Measurements from ENCODE around the gene TMEM63B.
"Not testable (repeated sequence)": the region's sequence is repeated elsewhere in the genome, so short reads cannot be mapped to it uniquely, and the experiment has no call there.

TMEM63B gene

DNA sequence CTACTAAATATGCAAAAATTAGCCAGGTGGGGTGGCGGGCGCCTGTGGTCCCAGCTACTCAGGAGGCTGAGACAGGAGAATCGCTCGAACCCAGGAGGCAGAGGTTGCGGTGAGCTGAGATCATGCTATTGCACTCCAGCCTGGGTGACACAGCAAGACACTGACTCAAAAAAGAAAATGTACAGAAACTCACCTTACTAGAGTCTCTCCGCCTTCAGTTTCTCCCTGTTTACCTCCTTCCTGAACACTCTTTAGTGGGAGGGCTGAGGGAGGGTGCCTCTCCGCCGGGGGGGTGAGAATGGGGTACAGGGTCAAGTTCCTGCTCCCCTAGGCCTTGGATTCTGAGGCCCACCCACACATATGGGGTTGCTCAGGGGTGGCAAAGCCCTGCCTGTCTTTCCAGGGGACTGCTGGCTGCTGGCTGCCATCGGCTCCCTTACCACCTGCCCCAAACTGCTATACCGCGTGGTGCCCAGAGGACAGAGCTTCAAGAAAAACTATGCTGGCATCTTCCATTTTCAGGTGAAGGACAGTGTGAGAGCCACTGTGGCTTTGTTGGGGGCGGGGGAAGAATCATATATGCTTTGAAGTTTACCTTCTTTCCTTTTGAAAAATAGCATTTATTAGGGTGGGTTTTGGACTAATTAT lies 44.7 kb downstream of the TMEM63B start:
- no peak for DNase-seq (ENCODE audit: low read depth)

- peak; percentile 69 for DNase-seq (ENCODE audit: low read depth)
These were observed 45.6 kb downstream of the TMEM63B start for GRCh38 chr6:44172731-44173500.

GRCh38 chr6:44176130-44176761 lies 48.9 kb downstream of the TMEM63B start:
- DNase-seq (ENCODE audit: low read depth): no peak

DNA sequence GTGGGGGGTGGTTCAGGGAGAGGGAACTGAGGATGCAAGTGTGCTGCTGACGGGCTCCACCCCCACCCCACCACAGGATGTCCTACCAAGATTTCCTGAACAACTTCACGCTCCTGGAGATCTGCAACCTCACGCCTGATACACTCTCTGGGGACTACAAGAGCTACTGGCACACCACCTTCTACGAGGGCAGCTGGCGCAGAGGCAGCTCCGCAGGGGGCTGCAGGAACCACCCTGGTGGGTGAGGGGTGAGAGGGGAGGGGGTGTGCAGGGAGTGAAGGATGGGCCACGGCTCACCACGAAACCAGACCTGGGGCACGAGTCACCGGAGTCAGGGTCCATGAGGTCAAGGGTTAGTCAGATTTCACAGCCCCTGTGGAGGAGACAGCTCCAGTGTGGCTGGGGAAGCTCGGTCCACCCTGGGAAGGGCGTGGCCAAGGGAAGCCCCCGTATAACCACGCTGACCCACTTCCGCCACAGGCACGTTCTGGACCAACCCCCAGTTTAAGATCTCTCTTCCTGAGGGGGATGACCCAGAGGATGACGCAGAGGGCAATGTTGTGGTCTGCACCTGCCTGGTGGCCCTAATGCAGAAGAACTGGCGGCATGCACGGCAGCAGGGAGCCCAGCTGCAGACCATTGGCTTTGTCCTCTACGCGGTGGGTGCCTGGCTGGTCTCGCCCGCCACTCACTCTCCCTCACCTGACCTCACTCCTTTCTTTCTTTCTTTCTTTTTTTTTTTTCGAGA lies 49.6 kb downstream of the TMEM63B start:
- no peak for DNase-seq (ENCODE audit: low read depth)

DNA sequence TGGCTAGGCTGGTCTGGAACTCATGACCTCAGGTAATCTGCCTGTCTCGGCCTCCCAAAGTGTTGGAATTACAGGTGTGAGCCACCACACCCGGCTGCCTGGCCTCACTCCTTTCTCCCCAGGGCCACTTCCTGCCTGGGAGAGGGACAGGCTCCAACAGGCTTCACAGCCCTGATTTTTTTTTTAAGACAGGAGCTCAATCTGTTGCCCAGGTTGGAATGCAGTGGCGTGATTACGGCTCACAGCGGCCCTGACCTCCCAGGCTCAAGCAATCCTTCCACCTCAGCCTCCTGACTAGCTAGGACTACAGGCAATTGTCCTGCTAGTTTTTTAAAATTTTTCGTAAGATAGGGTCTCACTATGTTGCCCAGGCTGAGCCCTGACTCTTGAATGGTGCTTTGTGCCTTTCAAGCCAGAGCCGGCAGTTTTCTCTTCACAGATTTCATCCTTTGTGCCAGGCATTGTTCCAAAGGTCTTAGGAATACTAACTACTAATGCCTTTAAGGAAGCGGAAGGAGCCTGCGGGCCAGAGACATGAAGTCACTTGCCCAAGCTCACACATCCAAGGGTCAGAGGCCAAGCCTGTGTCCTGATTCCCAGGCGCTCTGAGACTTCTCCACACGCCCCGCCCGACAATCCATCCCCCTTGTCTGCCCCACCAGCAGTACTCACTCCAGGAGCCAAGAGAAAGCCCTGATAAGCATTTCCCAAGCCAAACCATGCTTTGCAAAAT lies 50.5 kb downstream of the TMEM63B start:
- no peak for DNase-seq (ENCODE audit: low read depth)

- DNase-seq (ENCODE audit: low read depth): no peak
These were observed 51.2 kb downstream of the TMEM63B start for GRCh38 chr6:44178424-44179071.

DNA sequence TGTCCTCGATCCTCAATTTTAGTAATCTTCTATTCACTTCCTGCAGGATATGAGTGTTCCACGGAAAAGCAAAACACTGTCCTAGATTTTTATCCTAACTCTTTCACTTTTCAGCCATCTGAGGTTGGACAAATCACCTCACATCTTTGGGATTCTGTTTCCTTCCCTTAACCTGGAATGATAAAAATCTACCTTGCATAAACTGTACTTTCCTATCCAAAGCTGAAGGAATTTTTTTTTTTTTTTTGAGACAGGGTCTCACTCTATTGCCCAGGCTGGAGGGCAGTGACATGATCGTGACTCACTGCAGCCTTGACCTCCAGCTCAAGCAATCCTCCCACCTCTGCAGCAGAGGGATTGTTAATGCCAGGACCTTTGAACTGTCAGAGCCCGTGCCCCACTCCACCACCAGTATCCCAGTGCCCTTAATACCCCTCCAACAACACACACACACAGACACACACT lies 51.8 kb downstream of the TMEM63B start:
- no peak for DNase-seq (ENCODE audit: low read depth)

DNA sequence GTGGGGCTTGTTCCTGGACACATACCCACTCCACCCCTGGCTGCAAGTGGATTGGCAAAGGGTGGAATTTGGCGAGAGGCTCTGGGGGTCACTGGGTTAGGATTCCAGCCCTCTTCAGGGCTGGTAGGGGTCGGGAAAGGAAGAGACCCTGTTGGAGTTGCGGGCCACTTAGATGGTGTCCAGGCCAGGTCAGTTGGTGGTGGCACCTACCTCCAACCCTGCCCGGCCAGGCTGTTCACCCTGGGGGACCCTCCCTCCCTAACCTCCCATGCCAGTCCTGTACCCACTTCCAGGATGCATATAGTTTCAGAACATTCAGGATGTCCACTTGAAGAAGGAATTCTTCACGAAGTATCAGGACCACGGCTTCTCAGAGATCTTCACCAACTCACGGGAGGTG lies 52.3 kb downstream of the TMEM63B start:
- no peak for DNase-seq (ENCODE audit: low read depth)

GRCh38 chr6:44180406-44180805 lies 53.1 kb downstream of the TMEM63B start:
- DNase-seq (ENCODE audit: low read depth): no peak

GRCh38 chr6:44180886-44181285 lies 53.5 kb downstream of the TMEM63B start:
- no peak for DNase-seq (ENCODE audit: low read depth)

DNA sequence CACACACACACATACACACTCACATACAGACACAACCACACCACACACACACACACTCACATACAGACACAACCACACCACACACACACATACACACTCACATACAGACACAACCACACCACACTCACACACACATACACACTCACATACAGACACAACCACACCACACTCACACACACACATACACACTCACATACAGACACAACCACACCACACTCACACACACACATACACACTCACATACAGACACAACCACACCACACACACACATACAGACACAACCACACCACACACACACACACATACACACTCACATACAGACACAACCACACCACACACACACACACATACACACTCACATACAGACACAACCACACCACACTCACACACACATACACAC lies 54.4 kb downstream of the TMEM63B start:
- DNase-seq (ENCODE audit: low read depth): not testable (repeated sequence)

- DNase-seq (ENCODE audit: low read depth): no peak
These were observed 55.6 kb downstream of the TMEM63B start for GRCh38 chr6:44182911-44183390.

GRCh38 chr6:44183783-44184182 lies 56.4 kb downstream of the TMEM63B start:
- no peak for DNase-seq (ENCODE audit: low read depth)

DNA sequence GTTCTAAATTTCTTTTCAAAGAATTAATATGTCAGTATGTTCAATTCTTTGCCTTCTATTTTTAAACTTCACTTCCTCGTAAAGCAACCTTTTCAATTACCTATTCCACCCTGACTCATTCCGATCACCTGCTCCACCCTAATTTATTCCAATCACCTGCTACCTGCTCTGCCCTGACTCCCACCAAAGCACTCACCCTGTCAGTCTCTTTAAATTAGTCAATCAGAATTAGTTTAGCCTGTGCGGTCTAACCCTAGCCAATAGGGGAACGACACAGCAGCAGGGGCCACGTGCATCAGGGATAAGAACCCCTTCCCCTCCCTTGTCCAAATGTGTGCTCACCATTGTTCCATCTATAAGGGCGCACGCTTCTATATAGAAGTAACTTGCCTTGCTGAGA lies 58.0 kb downstream of the TMEM63B start:
- DNase-seq (ENCODE audit: low read depth): not testable (repeated sequence)

- DNase-seq (ENCODE audit: low read depth): no peak
These were observed 58.7 kb downstream of the TMEM63B start for GRCh38 chr6:44185953-44186634.

DNA sequence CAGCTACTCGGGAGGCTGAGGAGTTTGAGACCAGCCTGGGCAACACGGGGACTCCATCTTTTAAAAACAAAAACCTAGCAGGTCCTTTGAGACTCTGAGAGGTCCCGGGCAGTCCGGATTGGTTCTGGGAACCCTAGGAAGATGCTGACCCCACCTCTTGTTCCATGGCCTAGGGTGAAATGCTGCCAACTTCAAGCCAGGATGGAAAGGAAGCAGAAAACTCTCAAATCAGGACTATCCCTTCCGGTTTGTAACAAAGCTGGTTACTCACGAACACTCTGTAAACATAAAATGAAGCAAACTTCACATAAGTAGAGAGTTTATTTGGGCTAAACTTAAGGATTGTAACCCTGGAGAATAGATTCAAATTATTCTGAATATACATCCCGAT lies 59.3 kb downstream of the TMEM63B start:
- DNase-seq (ENCODE audit: low read depth): no peak

DNA sequence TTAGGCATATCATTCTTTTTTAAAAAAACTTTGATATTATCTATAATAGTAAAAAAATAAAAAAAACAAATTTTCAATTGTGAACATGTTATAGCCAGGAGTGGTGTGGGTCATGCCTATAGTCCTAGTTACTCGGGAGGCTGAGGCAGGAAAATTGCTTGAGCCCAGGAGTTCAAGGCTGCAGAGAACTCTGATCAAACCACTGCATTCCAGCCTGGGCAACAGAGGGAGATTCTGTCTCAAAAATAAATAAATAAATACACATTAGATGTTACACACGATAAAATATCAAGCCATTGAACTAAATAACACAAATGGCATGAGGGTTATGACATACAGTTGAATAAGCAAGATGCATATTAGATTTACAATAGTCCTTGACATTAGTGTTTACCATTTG lies 61.5 kb downstream of the TMEM63B start:
- DNase-seq (ENCODE audit: low read depth): no peak

DNA sequence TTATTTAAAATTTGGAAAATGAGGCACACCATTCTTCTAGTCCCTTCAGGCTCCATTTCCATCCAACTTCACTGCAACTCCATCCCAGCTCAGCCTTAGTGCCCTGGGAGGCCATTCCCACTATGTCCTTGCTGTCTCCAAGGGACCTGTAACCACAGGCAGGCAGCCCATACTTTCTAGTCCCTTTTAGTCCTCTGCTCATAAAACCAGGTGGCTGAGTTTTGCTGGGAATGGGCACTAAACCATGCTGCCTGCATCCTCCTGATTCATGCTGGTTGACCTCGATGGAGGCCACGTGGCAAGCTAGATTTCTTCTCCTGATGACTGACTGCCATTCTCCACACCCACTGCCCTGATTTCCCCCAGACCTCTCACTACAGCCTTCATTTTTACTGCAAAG lies 61.9 kb downstream of the TMEM63B start:
- DNase-seq (ENCODE audit: low read depth): no peak

GRCh38 chr6:44190715-44191114 lies 63.4 kb downstream of the TMEM63B start:
- DNase-seq (ENCODE audit: low read depth): no peak

GRCh38 chr6:44192428-44193041 lies 65.2 kb downstream of the TMEM63B start:
- no peak for DNase-seq (ENCODE audit: low read depth)

Data from stimulated activated CD8-positive, alpha-beta memory T cell treated with anti-CD3 and anti-CD28 coated beads, Interleukin-15, amount 100 ng/mL, for 1 hour (primary cell).